Pulmonary artery endothelial cell (primary cell): ENCODE measurements around the gene QDPR. TPM values are rescaled to one million over a fixed set of nuclear protein-coding genes. Genes with fewer than 3 reads are reported as not detected.
"Not testable (repeated sequence)": the region's sequence is repeated elsewhere in the genome, so short reads cannot be mapped to it uniquely, and the experiment has no call there.

Experiments used
- DNase-seq: peaks from one replicate; pipeline ENCODE4 v3.0.0-alpha.2; 2011; ENCODE audit warnings: low read depth, low spot score
- total RNA-seq: library from RNA; depleted of rRNA; stranded (reverse); fragments of >200 nt; gene quantifications from 2 replicates; pipeline ENCODE4 v1.2.3, GENCODE V29; 2014

Gene QDPR
- total RNA-seq, 1 donor from 2014 or later: 28.9 TPM

DNA sequence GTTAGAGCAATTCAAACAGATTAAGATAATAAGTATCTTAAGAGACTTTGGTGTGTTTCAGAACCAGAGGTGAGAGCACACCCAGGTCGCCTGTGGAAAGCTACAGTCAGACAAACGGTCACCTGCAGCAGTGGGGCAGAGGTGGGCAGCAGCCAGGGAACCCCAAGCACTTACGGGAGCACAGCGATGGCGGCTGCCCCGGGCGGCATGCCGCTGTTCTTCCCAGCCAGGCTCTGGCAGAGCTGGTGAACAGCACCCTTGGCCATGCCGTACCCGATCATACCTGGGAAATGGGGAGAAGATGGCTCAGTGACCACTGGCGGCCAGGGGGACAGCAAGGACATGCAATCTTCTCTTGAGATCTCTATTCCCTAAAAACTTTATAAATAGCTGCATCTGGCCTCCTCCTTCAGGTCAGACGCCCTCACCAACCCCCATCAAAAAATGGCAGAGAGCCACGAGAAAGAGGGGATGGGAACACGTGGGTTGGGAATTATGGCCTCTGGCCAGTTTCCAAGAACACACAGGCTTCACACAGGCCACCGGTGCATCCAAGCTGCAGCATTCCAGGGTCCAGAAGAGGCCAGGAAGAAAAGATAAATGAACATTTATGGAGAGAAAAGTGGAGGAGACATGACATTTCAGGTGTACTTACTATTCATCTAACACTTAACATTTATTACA, 19.7 kb downstream of the QDPR start:
- no peak for DNase-seq

DNA sequence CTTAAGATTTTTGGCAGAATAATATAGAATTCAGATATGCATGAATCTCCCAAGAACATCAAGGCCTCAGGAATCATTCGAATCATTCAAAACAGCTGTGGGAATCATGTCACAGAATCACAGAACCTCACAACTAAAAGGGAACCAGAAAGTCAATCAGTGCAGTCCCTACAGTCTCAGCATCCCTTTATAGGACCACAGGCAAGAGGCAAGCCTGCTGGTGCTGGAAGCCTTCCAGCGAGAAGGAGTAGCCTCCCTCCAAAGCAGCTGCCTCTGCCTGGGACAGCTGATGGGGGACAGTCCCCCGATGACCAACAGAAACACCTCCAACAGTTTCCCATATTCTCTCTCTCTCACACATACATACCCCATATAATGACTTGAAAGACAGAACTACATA, 20.7 kb downstream of the QDPR start:
- DNase-seq: no peak

DNA sequence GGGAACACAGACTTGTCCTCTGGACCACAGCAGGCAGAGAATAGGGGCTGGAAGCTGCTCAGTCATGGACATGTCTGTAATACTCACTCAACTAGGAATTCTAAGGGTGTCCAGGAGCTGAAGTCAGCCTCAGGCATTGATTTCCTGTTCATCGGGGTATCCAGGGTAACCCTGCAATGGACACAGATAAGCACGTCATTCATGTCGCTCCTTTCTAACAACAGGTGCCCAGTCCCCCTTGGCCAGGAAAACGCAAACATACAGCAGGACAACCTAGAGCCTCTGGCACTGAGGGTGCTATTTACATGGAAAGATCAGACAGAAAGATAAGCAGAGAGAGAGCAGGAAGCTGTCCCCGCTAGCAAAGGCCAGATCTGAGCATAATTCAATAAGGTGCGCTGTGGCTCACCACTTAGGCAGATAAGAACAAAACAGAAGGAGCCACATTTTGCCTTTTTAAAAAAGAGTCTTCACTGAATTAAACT, 21.3 kb downstream of the QDPR start:
- DNase-seq: no peak

DNA sequence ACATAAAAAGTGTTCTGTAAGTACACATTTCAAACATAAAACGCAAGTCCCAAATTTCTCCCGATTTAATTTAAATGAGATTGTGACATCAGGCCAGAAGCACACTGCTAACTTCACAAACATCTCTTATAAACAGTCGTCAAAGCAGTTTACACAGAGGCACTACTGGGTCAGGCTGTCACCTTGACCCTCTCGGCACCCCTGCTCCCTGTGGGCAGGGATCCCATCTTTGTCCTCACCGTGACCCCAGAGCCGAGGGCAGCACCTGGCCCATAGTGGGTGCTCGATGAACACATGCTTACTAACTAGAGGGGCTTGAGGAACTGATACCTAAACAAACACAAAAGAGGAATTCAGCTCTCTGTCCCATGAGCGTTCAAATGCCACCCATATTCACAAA, 22.2 kb downstream of the QDPR start:
- DNase-seq: no peak

DNA sequence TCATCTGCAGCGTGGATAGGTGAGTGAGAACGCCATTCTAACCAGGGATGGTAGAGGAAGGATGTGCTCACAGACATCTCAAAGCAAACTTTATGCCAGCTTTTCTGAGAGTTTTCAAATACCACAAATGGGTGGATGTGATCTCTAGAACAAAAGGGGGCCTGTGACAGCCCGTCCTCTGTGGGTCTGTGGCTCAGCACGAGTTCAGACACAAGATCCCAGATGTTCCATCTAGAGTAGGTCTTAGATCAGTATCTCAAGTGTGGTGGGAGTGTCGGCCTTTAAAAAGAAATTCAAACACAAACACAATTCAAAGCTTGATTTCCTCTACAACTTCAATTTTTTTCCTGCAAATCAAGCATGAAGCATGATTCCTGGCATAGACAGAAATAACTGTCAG, 22.8 kb downstream of the QDPR start:
- no peak for DNase-seq

DNA sequence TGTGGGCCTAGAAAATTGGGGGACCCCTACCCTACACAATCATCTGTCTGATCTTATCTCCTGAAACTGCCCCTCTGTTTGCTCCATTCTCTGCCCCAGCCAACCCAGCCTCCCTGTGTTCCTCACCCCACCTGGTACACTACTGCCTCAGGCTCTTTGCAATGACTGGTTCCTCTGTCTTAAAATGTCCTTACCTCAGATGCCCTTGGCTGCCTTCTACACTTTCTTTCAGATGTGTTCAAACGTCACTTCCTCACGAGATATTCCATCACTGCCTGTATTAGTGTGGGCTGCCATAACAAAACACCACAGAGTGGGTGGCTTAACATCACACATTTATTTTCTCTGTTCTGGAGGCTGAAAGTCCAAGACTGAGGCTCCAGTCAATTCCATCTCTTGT, 29.2 kb downstream of the QDPR start:
- no peak for DNase-seq

DNA sequence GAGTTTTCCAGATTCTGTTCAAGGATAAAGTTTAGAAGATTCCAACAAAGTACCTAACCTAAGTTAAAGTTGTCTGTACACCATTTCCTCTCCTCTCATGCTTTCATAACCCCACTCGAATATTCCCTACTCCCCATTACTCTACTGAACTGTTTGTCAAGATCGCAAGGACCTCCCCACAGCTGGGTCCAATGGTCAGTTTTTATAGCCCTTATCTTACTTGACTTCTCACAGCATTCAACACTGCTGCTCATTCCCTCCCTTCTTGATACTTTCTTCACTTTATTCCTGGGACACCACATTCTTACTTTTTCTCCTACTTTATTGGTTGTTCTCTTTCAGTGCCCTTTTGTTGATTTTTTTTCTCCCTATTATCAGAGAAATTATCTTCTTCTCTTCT, 30.9 kb downstream of the QDPR start:
- DNase-seq: no peak

DNA sequence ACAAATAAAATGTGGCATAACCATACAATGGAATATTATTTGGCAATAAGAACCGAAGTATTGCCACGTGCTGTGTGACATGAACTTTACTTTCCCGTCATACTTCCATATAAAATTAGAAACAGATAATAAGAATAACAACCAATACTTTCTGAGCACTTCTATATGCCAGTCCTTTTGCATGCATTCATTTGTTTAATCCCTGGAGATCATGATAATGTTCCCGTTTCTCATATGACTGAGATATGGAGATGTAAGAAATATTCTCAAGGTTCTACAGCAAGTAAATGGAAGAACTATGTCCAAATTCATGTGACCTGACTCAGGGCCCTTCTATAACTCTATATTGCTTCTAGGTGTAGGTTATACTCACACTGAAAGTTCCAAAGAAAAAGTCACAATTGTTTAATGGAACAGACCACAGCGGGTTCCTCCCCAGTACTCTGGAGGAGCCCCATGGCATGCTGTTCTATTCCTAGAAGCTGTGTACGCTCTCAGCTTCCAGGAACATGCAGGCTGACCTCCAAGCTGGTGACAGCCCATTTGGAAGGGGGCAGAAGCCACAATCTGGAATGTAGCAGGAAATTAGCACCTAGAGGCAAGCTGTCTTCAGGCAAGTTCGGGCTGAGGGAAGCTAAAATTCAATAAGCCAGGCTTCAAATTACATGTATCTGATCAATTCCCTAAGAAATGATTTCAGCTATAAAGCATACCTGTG, 31.5 kb downstream of the QDPR start:
- DNase-seq: no peak

DNA sequence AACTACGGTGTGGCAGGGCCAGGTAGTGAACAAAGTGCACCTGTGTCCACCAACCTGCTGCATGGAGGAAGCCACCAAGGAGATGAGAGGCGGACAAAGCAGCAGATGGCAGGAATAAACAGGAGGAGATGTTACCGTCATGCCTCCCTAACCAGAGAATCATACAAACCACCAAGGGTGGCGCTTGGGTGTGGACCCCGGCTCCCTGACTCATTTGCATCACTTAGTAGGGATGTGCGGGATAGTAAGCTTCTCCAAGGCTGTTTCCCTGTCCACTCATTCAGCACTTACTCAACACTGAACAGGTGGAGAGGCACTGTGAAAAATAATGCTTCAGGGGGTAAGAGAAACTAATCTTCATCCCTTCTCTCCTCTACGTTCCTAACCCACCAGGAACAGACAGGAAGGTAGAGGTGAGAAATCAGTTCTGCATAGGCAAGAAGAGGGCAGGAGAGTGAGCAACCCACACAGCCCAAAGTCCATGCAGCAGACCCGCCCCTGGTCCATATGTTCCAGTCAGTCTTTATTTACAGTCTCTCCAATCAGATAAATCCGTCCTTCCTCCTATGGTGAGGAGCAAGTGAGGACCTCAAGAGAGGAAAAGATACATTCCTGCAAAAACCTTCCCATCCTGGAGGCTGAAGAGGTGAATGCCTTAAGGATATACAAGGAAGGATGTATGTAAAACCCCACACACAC, 34.0 kb downstream of the QDPR start:
- DNase-seq: no peak

DNA sequence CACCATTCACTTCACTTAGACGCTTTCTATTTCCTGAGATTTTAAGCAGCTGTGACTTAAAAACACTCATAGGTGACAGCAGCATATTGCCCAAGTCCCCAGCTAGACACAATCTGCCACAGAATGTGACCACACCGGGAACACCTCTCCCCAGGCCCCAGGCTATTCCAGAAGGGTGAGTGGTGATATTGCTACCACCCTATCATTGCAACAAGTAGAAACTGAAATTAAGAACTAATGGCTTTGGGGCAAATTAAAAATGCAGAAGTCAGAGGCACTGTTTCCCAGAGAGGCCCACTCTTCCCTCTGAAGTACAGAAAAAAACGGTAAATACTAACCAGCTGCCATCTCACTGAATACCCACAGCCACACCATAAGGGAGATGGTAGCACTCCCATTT, 35.0 kb downstream of the QDPR start:
- DNase-seq: no peak

DNA sequence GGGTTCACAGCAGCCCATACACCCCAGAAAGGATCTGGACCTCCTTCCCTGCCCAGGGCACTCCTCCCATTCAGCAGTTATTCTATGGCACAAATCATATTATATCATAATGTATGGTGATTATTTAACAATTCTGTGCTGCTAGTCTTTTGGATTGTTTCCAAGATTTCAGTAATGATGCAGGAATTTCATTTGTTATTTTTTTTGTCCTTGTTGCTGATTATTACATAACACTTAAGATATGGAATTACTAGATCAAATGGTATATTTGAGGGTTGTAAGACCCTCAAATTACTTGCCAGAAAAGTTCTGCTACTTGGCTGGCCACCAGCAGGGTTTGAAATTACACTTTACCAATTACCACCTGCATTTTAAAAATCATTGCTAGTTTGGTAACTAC, 36.4 kb downstream of the QDPR start:
- no peak for DNase-seq

DNA sequence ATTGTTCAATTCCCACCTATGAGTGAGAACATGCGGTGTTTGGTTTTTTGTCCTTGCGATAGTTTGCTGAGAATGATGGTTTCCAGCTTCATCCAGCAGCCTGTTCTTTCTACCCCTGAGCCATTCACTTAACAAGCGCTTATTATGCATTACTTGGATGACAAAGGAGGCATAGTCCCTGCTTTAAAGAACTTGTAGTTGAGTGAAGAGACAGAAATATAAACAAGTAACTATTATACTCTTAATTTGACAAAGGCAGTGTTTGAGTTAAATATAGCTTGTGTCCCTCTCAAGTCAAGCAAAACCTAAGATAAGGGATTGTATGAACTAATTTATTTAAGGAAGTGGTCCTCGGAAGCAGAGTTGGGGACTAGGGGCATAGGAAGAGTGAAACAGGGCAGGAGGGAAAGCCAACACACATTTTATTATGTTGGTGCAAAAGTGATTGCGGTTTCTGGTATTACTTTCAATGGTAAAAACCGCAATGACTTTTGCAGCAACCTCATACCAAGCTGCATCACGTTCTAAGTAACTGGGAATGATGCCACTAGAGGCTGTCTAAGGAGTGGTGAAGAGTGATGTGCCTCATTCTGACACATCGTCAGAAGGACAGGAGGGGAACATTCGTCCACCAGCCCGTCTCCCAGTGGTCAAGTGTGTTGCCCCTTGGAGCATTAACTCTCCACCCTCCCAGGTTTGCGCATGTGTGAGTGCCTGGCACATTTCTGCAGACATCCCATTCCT, 41.8 kb downstream of the QDPR start:
- no peak for DNase-seq

DNA sequence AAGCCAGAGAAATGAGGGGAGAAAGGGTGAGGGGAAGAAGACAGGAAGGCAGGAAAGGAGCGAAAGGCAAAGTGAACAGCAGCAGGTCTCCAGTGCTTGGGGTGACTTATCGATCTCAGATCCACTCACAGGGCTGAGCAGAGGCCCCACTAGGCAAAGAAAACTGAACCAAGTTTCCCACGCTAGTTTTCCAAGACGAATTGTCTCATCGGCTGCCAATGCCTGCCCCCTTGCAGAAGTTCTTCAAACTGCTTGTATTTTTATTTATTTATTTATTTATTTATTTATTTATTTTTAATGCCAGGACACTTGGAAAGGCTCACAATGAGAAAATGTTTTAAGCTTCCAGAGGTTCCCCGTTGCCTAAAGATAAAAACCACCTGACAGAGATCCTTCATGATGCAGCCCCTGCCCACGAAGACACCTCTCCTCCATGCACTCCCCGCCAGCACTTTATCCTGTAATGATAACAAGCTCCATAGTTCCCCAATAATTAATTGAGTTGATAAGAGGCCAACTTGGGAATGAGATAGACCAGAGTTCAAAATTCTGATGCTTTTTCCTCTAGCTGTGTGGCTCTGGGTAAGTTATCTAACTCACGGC, 43.2 kb downstream of the QDPR start:
- DNase-seq: no peak

DNA sequence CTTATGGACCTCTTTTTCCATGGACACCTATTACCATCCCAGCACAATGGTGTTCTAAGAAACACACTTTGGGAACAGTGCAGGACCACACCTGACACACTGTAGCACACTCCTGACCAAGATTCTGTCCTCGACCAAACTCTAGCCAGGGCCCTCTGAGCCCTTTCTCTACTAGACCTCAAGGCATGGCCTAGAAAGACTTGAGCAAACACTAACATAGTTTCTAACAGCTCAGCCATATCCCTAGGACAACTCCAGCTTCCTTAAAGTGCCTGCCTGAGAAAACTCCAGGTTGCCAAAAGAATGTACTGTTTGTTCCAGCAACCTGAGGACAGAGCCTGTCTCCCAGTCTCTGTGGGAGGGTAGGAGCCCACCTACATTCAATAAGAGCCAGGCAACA, 48.3 kb downstream of the QDPR start:
- no peak for DNase-seq

DNA sequence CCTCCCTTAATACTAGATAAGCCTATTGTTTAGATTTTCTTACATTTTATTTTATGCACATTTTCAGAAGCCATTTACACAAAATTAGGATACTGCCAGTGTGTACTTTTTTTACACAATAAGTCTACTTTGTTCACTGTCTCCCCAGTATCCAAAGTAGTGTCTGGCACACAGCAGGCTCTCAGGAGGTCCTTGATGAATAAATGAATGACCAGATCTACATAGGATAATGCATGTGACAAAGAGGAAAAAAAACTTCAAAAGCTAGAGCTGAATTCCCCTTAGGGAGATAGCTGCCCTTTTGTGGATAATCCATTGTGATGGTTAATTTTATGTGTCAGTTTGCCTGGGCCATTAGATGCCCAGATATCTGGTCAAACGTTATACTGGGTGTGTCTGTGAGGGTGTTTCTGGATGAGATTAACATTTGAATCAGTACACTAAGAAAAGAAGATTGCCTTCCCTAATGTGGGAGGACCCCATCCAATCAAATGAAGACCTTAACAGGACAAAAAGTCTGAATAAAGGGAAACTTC, 61.6 kb downstream of the QDPR start:
- no peak for DNase-seq

DNA sequence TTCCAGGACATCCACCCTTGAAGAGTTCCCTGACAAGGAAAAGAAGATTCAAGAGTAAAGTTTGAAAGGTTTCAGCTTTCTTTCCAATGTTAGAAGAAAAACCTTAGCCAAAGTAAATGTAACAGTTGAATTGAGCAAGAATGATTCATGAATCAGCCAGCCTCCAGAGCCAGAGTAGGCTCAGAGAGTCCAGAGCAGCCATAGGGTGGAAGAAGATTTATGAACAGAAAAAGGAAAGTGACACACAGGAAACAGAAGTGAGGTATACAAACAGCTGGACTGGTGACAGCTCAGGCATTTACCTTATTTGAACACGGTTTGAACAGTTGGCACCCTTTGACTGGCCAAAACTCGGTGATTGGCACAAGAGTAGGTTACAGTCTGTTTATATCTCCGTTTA, 63.2 kb downstream of the QDPR start:
- no peak for DNase-seq

DNA sequence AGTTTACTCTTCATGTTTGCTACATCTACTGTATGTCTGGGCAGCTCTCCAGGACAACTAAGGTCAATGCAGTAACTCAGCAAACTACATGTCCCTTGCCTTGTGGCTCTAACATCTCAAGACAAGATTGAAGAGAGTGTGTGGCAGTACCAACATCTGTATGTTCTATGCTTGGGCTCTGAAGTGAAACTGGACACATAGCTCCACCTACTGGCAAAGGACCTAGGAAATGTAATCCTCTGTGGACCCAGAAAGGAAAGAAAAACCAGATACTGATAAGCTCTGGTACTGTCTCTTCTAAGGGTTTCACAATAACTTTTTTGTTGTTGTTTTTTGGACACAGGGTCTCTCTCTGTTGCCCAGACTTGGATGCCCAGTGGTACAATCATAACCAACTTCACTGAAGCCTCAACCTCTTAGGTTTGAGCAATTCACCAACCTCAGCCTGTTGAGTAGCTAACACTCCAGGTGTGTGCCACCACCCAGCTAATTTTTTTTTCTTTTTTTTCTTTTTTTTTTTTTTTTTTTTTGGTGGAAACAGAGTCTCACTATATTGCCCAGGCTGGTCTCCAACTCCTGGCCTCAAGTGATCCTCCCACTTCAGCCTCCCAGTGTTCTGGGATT, 64.1 kb downstream of the QDPR start:
- peak; percentile 27 for DNase-seq

DNA sequence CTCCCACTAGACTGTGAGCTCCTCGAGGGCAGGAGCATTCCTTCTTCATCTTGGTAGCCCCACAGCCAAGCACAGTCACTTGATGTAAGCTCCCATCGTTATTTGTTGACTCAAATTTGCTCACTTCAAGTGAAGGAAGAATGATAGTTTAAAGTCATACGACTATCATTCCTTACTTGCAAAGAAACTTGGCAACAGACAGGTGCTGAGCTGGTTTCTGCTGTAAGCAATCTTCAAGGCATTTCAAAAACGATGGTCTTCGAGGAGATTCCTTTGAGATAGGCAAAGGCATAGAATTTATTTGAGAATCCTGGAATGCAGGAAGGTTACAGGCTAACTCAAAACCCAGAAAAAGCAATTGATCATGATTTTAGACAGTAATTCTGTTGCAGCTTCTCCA, 64.8 kb downstream of the QDPR start:
- DNase-seq: no peak

DNA sequence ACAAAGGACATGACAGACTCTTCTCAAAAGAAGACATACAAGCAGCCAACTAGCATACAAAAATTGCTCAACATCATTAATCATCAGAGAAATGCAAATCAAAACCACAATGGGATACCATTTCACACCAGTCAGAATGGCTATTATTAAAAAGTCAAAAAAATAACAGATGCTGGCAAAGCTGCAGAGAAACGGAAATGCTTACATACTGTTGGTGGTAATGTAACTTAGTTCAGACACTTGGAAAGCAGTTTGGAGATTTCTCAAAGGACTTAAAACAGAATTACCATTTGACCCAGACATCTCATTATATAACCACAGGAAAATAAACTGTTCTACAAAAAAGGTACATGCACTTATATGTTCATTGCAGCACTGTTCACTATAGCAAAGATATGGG, 69.4 kb downstream of the QDPR start:
- not testable (repeated sequence) for DNase-seq

DNA sequence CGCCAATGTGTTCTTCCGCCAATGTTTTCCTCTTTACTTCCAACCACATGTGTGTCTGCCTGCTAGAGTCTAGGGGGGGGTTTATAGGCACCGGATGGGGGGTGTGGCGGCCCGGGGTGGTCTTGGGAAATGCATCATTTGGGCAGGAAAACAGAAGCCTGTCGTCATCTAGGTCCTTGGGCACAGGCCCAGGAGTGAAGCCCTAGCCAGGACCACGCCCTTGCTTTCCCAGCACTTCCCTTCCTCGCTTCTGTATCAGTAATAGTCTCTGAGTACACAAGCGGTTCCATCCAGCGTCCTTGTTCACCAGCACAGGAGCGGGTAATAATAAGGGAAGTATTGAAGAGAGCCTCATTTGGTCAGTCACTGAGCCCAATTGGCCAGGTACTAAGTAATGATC, 74.5 kb downstream of the QDPR start:
- no peak for DNase-seq

DNA sequence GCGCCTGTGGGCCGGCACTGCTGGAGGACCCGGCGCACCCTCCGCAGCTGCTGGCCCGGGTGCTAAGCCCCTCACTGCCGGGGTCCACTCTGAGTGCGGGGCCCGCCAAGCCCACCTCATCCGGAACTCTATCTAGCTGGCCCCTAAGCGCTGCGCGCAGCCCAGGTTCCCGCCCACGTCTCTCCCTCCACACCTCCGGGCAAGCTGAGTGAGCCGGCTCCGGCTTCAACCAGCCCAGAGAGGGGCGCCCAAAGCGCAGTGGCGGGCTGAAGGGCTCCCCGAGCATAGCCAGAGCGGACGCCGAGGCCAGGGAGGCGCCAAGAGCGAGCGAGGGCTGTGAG, 75.2 kb downstream of the QDPR start:
- DNase-seq: no peak
